ENCODE measurements around the gene CCDC102B. TPM values are rescaled to one million over a fixed set of nuclear protein-coding genes. Genes with fewer than 3 reads are reported as not detected.
"Not testable (repeated sequence)": the region's sequence is repeated elsewhere in the genome, so short reads cannot be mapped to it uniquely, and the experiment has no call there.

CCDC102B gene
- total and polyA plus RNA-seq, 2 of the 8 experiments (the other 6 are each of a cell fraction or from before 2014, with no cell fraction given) = 0.80 to 1.1 TPM

- no peak overlapping the region for H3K23ac ChIP-seq (ENCODE audit: insufficient read length)
- H3K4ac ChIP-seq (replicated peaks; ENCODE audit: insufficient read length, low read depth, low read length) = no peak overlapping the region
- H3K4me3 ChIP-seq (ENCODE audit: extremely low read depth in 1 of 4, insufficient read depth in 2 of 4, low read depth in 3 of 4, low read length in 4 of 4) = no peak overlapping the region
- H3K23me2 ChIP-seq (ENCODE audit: low read depth, low read length) = no peaks in the 10 kb centered on the region
- TF ChIP-seq SP1 (IDR thresholded peaks at IDR 0.05; ENCODE audit: low read depth, low read length) = no peak
- H2AFZ ChIP-seq (ENCODE audit: low read length) = no peak overlapping the region
- no peak overlapping the region for H3K27ac ChIP-seq (ENCODE audit: low read depth, low read length)
- H3K14ac ChIP-seq (ENCODE audit: insufficient read length) = no peak overlapping the region
- 100% methylated on average over 3 of the region's 3 CpGs; no CpG with 5 or more reads in 1 of the 2 experiments for whole genome bisulfite sequencing, 2 experiments (ENCODE audit: extremely low coverage in 1 of 2, insufficient coverage in 1 of 2, insufficient read length in 1 of 2, insufficient replicate concordance in 2 of 2, low coverage in 1 of 2, low lambda C conversion rate in 2 of 2, missing lambda C conversion rate in 1 of 2)
- no peaks in the 10 kb centered on the region for H3K36me3 ChIP-seq (ENCODE audit: control insufficient read depth in 2 of 4, insufficient read depth in 4 of 4, low read length in 3 of 4)
- H4K91ac ChIP-seq (replicated peaks; ENCODE audit: insufficient read length, low read length) = no peak overlapping the region
- H3K79me1 ChIP-seq (ENCODE audit: low read depth, low read length) = no peaks in the 10 kb centered on the region
- H2BK15ac ChIP-seq (ENCODE audit: low read length) = no peak overlapping the region
- H2AK5ac ChIP-seq (ENCODE audit: low read depth, low read length) = no peak overlapping the region
- no peak for DNase-seq (ENCODE audit: low read depth in 1 of 2, low spot score in 2 of 2)
- no peaks in the 10 kb centered on the region for H3K9me3 ChIP-seq (ENCODE audit: insufficient read depth in 2 of 2, low read depth in 1 of 2, low read length in 1 of 2)
- H4K5ac ChIP-seq (ENCODE audit: insufficient read length, low read depth, low read length) = no peak overlapping the region
- FAIRE-seq = no peak
- no peak overlapping the region for H2BK120ac ChIP-seq (replicated peaks; ENCODE audit: low read depth, low read length)
- no peaks in the 10 kb centered on the region for H3K4me1 ChIP-seq (replicated peaks in 1 of 4; ENCODE audit: control insufficient read depth in 3 of 4, insufficient read depth in 4 of 4, low read length in 3 of 4)
- no peak overlapping the region for H2BK5ac ChIP-seq (ENCODE audit: low read depth, low read length)
- CTCF ChIA-PET (ENCODE audit: partially characterized antibody) = no interaction called here
- no peaks in the 10 kb centered on the region for H3K79me2 ChIP-seq (ENCODE audit: control insufficient read depth in 1 of 2, insufficient read depth in 2 of 2, low read length in 2 of 2)
- no peak overlapping the region for H2BK20ac ChIP-seq (ENCODE audit: low read length)
- H3K9ac ChIP-seq (replicated peaks in 1 of 4; ENCODE audit: extremely low read depth in 1 of 4, low read depth in 3 of 4, low read length in 3 of 4) = no peak overlapping the region
- no peak overlapping the region for H4K8ac ChIP-seq (ENCODE audit: extremely low read depth, insufficient read depth, low read length)
- POLR2A ChIA-PET (ENCODE audit: partially characterized antibody) = no interaction called here
- no peaks in the 10 kb centered on the region for H3K27me3 ChIP-seq (replicated peaks in 1 of 4; ENCODE audit: control insufficient read depth in 3 of 4, extremely low read depth in 1 of 4, insufficient read depth in 3 of 4, low read length in 3 of 4)
- no peak overlapping the region for H2BK12ac ChIP-seq (ENCODE audit: low read depth, low read length)
- H3K56ac ChIP-seq (replicated peaks; ENCODE audit: insufficient read length, low read depth, low read length) = no peak overlapping the region
- H3K18ac ChIP-seq (ENCODE audit: extremely low read depth, low read length) = no peak overlapping the region
- no peak overlapping the region for H3K4me2 ChIP-seq (ENCODE audit: insufficient read depth in 1 of 2, low read depth in 2 of 2, low read length in 2 of 2)
- H4K20me1 ChIP-seq (replicated peaks in 1 of 2; ENCODE audit: control insufficient read depth in 1 of 2, insufficient read depth in 2 of 2, low read length in 2 of 2) = no peaks in the 10 kb centered on the region
Observed at GRCh38 chr18:68784071-68784470, 13.8 kb upstream of the CCDC102B start.

DNA sequence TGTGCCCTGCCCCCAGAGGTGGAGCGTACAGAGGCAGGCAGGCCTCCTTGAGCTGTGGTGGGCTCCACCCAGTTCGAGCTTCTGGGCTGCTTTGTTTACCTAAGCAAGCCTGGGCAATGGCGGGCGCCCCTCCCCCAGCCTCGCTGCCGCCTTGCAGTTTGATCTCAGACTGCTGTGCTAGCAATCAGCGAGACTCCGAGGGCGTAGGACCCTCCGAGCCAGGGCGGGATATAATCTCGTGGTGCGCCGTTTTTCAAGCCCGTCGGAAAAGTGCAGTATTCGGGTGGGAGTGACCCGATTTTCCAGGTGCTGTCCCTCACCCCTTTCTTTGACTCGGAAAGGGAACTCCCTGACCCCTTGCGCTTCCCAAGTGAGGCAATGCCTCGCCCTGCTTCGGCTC, 7.6 kb upstream of the CCDC102B start:
- H2BK5ac ChIP-seq (ENCODE audit: low read depth, low read length); H3K79me1 ChIP-seq (ENCODE audit: low read depth, low read length); H4K91ac ChIP-seq (replicated peaks; ENCODE audit: insufficient read length, low read length); H3K56ac ChIP-seq (replicated peaks; ENCODE audit: insufficient read length, low read depth, low read length); H3K14ac ChIP-seq (ENCODE audit: insufficient read length); H3K23me2 ChIP-seq (ENCODE audit: low read depth, low read length); H3K9ac ChIP-seq (replicated peaks in 1 of 4; ENCODE audit: extremely low read depth in 1 of 4, low read depth in 3 of 4, low read length in 3 of 4); H2BK15ac ChIP-seq (ENCODE audit: low read length); POLR2A ChIA-PET (ENCODE audit: partially characterized antibody); H2AK5ac ChIP-seq (ENCODE audit: low read depth, low read length); H3K4ac ChIP-seq (replicated peaks; ENCODE audit: insufficient read length, low read depth, low read length); H3K18ac ChIP-seq (ENCODE audit: extremely low read depth, low read length); H4K20me1 ChIP-seq (replicated peaks in 1 of 2; ENCODE audit: control insufficient read depth in 1 of 2, insufficient read depth in 2 of 2, low read length in 2 of 2); H2BK120ac ChIP-seq (replicated peaks; ENCODE audit: low read depth, low read length); H3K4me3 ChIP-seq (ENCODE audit: extremely low read depth in 1 of 4, insufficient read depth in 2 of 4, low read depth in 3 of 4, low read length in 4 of 4); H2BK20ac ChIP-seq (ENCODE audit: low read length); H4K8ac ChIP-seq (ENCODE audit: extremely low read depth, insufficient read depth, low read length); FAIRE-seq; H3K4me1 ChIP-seq (replicated peaks in 1 of 4; ENCODE audit: control insufficient read depth in 3 of 4, insufficient read depth in 4 of 4, low read length in 3 of 4); H3K27me3 ChIP-seq (replicated peaks in 1 of 4; ENCODE audit: control insufficient read depth in 3 of 4, extremely low read depth in 1 of 4, insufficient read depth in 3 of 4, low read length in 3 of 4); H3K9me3 ChIP-seq (ENCODE audit: insufficient read depth in 2 of 2, low read depth in 1 of 2, low read length in 1 of 2); H3K36me3 ChIP-seq (ENCODE audit: control insufficient read depth in 2 of 4, insufficient read depth in 4 of 4, low read length in 3 of 4); H2AFZ ChIP-seq (ENCODE audit: low read length); H3K27ac ChIP-seq (ENCODE audit: low read depth, low read length); H2BK12ac ChIP-seq (ENCODE audit: low read depth, low read length); H3K79me2 ChIP-seq (ENCODE audit: control insufficient read depth in 1 of 2, insufficient read depth in 2 of 2, low read length in 2 of 2); H3K23ac ChIP-seq (ENCODE audit: insufficient read length); H4K5ac ChIP-seq (ENCODE audit: insufficient read length, low read depth, low read length); H3K4me2 ChIP-seq (ENCODE audit: insufficient read depth in 1 of 2, low read depth in 2 of 2, low read length in 2 of 2): not testable (repeated sequence)
- peak in 1 of 2 experiments; percentile 46 for DNase-seq (ENCODE audit: low read depth in 1 of 2, low spot score in 2 of 2)
- 89% methylated on average over 9 of the region's 22 CpGs; no CpG with 5 or more reads in 1 of the 2 experiments for WGBS, 2 experiments (ENCODE audit: extremely low coverage in 1 of 2, insufficient coverage in 1 of 2, insufficient read length in 1 of 2, insufficient replicate concordance in 2 of 2, low coverage in 1 of 2, low lambda C conversion rate in 2 of 2, missing lambda C conversion rate in 1 of 2)
- CTCF ChIA-PET (ENCODE audit: partially characterized antibody) = interaction anchor here (0.7 kb wide), 1 partner anchor 59 kb away, joined by 3 read pairs; no protein-coding TSS in a partner anchor
